Trophoblast cell (in vitro differentiated cells and primary cell): ENCODE data around the gene ENTPD6.

Source experiments
- DNase-seq, 2 donors: peaks; one replicate each; pipeline ENCODE4 v3.0.0-alpha.2; 2016
- H2AFZ ChIP-seq: 2 replicates; pipeline ENCODE4 v1.6.1; 2013; ENCODE audit warnings: low read length, moderate library complexity, mild to moderate bottlenecking; ENCODE audit not compliant: insufficient read depth, poor library complexity
- H2AK5ac ChIP-seq: 2 replicates; pipeline ENCODE4 v1.6.1; 2013; ENCODE audit warnings: mild to moderate bottlenecking, low read length
- H2BK120ac ChIP-seq: 2 replicates; pipeline ENCODE4 v1.6.1; 2013; ENCODE audit warnings: low read length, mild to moderate bottlenecking, moderate library complexity; ENCODE audit not compliant: insufficient read depth, poor library complexity
- H2BK12ac ChIP-seq: 2 replicates; pipeline ENCODE4 v1.6.1; 2013; ENCODE audit warnings: mild to moderate bottlenecking, low read length, moderate library complexity
- H2BK5ac ChIP-seq: 2 replicates; pipeline ENCODE4 v1.6.1; 2013; ENCODE audit warnings: low read length, low read depth, moderate library complexity, mild to moderate bottlenecking; ENCODE audit not compliant: poor library complexity
- H3K14ac ChIP-seq: 2 replicates; pipeline ENCODE4 v1.6.1; 2013; ENCODE audit warnings: mild to moderate bottlenecking, low read length
- H3K18ac ChIP-seq: 2 replicates; pipeline ENCODE4 v1.6.1; 2013; ENCODE audit warnings: mild to moderate bottlenecking, low read length
- H3K23ac ChIP-seq: 2 replicates; pipeline ENCODE4 v1.6.1; 2013; ENCODE audit warnings: low read length
- H3K27ac ChIP-seq: 2 replicates; pipeline ENCODE4 v1.5.1; 2013; ENCODE audit warnings: low read depth, mild to moderate bottlenecking, inconsistent platforms, low read length, moderate library complexity
- H3K27me3 ChIP-seq: 2 replicates; pipeline ENCODE4 v1.6.1; 2013; ENCODE audit warnings: inconsistent platforms, mild to moderate bottlenecking, low read length, moderate library complexity; ENCODE audit not compliant: insufficient read depth
- H3K36me3 ChIP-seq, 2 experiments: 1 replicate in 1 of 2; 2 replicates in 1 of 2; pipeline ENCODE4 v1.6.1; 2013; ENCODE audit warnings: low read length in 2 of 2, mild to moderate bottlenecking in 2 of 2, moderate library complexity in 1 of 2; ENCODE audit not compliant: insufficient read depth in 2 of 2, control insufficient read depth in 1 of 2
- H3K4ac ChIP-seq: 2 replicates; pipeline ENCODE4 v1.6.1; 2013; ENCODE audit warnings: low read depth, mild to moderate bottlenecking, low read length, moderate library complexity
- H3K4me1 ChIP-seq, 2 experiments: 1 replicate in 1 of 2; 2 replicates in 1 of 2; pipeline ENCODE4 v1.6.1; 2013; ENCODE audit warnings: low read length in 2 of 2, mild to moderate bottlenecking in 2 of 2, moderate library complexity in 1 of 2; ENCODE audit not compliant: insufficient read depth in 2 of 2, control insufficient read depth in 1 of 2
- H3K4me2 ChIP-seq: 2 replicates; pipeline ENCODE4 v1.6.1; 2013; ENCODE audit warnings: inconsistent platforms, mild to moderate bottlenecking, low read length, moderate library complexity
- H3K4me3 ChIP-seq: 2 replicates; pipeline ENCODE4 v1.5.1; 2013; ENCODE audit warnings: mild to moderate bottlenecking, low read depth, low read length, inconsistent platforms
- H3K79me1 ChIP-seq: one replicate; pipeline ENCODE4 v1.6.1; 2013; ENCODE audit warnings: low read length
- H3K79me2 ChIP-seq: 2 replicates; pipeline ENCODE4 v1.6.1; 2013; ENCODE audit warnings: low read length, mild to moderate bottlenecking; ENCODE audit not compliant: control insufficient read depth, insufficient read depth, poor library complexity
- H3K9ac ChIP-seq: 2 replicates; pipeline ENCODE4 v1.6.1; 2013; ENCODE audit warnings: mild to moderate bottlenecking, low read length
- H3K9me3 ChIP-seq: 2 replicates; pipeline ENCODE4 v1.6.1; 2013; ENCODE audit warnings: low read depth, mild to moderate bottlenecking, control low read depth, inconsistent platforms, low read length; ENCODE audit not compliant: insufficient read depth
- H4K12ac ChIP-seq: 2 replicates; pipeline ENCODE4 v1.6.1; 2013; ENCODE audit warnings: low read depth, mild to moderate bottlenecking, low read length, moderate library complexity
- H4K8ac ChIP-seq: 2 replicates; pipeline ENCODE4 v1.6.1; 2013; ENCODE audit warnings: low read depth, mild to moderate bottlenecking, low read length, moderate library complexity
- H4K91ac ChIP-seq: one replicate; pipeline ENCODE4 v1.6.1; 2013; ENCODE audit warnings: low read depth, mild to moderate bottlenecking, low read length, moderate library complexity
- WGBS: extraction: QIAGEN DNeasy Blood & Tissue Kit; methylation state at CpG from one replicate; pipeline ENCODE4 v1.1.7; 2013; ENCODE audit warnings: missing lambda C conversion rate; ENCODE audit not compliant: insufficient read length, insufficient coverage; ENCODE audit errors: extremely low coverage; 5-methylcytosine and 5-hydroxymethylcytosine counted together

ENTPD6 gene

GRCh38 chr20:25220021-25220730 lies 24.7 kb downstream of the ENTPD6 start:
- Histone ChIP-seq H3K27me3 (no peaks in the 10 kb centered on the region), H3K4ac (no peak overlapping the region), H3K36me3 (peaks cover 17 to 31% of the 10 kb centered on the region in 2 experiments), H2BK12ac (no peak overlapping the region), H4K12ac (no peak overlapping the region), H3K23ac (no peak overlapping the region), H3K79me2 (no peaks in the 10 kb centered on the region), H3K9me3 (no peaks in the 10 kb centered on the region), H2BK5ac (no peak overlapping the region), H2BK120ac (no peak overlapping the region), H3K79me1 (no peaks in the 10 kb centered on the region), H3K9ac (no peak overlapping the region), H3K14ac (no peak overlapping the region), H2AFZ (no peak overlapping the region), H3K18ac (no peak overlapping the region), H2AK5ac (no peak overlapping the region), H3K27ac (no peak overlapping the region), H4K91ac (no peak overlapping the region), H3K4me1 (no peaks in the 10 kb centered on the region), H4K8ac (no peak overlapping the region), H3K4me2 (no peak overlapping the region), H3K4me3 (no peak overlapping the region)
- WGBS, result no CpG with 5 or more reads among the region's 16 CpGs
- DNase-seq, result no peak

- no CpG with 5 or more reads among the region's 15 CpGs for WGBS
Measured at GRCh38 chr20:25220810-25221591, 25.5 kb downstream of the ENTPD6 start.

GRCh38 chr20:25221592-25222460 lies 26.3 kb downstream of the ENTPD6 start:
- Histone ChIP-seq H2BK120ac (no peak overlapping the region), H3K4ac (no peak overlapping the region), H3K36me3 (peaks cover 15 to 36% of the 10 kb centered on the region in 2 experiments), H3K79me2 (no peaks in the 10 kb centered on the region), H3K4me2 (no peak overlapping the region), H3K79me1 (no peaks in the 10 kb centered on the region), H3K18ac (no peak overlapping the region), H3K9ac (no peak overlapping the region), H4K91ac (no peak overlapping the region), H3K23ac (no peak overlapping the region), H2BK12ac (no peak overlapping the region), H4K12ac (no peak overlapping the region), H2AK5ac (no peak overlapping the region), H3K27ac (no peak overlapping the region), H4K8ac (no peak overlapping the region), H3K14ac (no peak overlapping the region), H3K27me3 (no peaks in the 10 kb centered on the region), H3K9me3 (no peaks in the 10 kb centered on the region), H3K4me3 (no peak overlapping the region), H3K4me1 (peaks cover 2% of the 10 kb centered on the region in 2 experiments), H2BK5ac (no peak overlapping the region), H2AFZ (no peak overlapping the region)
- DNase-seq, result no peak
- no CpG with 5 or more reads among the region's 29 CpGs for WGBS

More at GRCh38 chr20:25220810-25221591, 25.5 kb downstream of the ENTPD6 start:
- no peak overlapping the region for H3K23ac ChIP-seq
- H2BK5ac ChIP-seq, result no peak overlapping the region
- no peaks in the 10 kb centered on the region for H3K79me2 ChIP-seq
- no peaks in the 10 kb centered on the region for H3K27me3 ChIP-seq
- no peak overlapping the region for H3K27ac ChIP-seq
- H2AFZ ChIP-seq, result no peak overlapping the region
- DNase-seq, result no peak
- no peak overlapping the region for H2AK5ac ChIP-seq
- H3K4me3 ChIP-seq, result no peak overlapping the region
- no peak overlapping the region for H2BK12ac ChIP-seq
- H3K14ac ChIP-seq, result no peak overlapping the region
- no peak overlapping the region for H3K18ac ChIP-seq
- no peak overlapping the region for H3K4ac ChIP-seq
- H3K4me1 ChIP-seq, result no peaks in the 10 kb centered on the region
- no peaks in the 10 kb centered on the region for H3K9me3 ChIP-seq
- no peak overlapping the region for H4K12ac ChIP-seq
- no peak overlapping the region for H3K4me2 ChIP-seq
- no peak overlapping the region for H4K8ac ChIP-seq
- H4K91ac ChIP-seq, result no peak overlapping the region
- no peak overlapping the region for H3K9ac ChIP-seq
- no peak overlapping the region for H2BK120ac ChIP-seq
- H3K36me3 ChIP-seq, result peaks cover 15 to 33% of the 10 kb centered on the region in 2 experiments
- H3K79me1 ChIP-seq, result no peaks in the 10 kb centered on the region

GRCh38 chr20:25222461-25223178 lies 27.1 kb downstream of the ENTPD6 start:
- no peak overlapping the region for H3K4me2 ChIP-seq
- no peak overlapping the region for H2AK5ac ChIP-seq
- peaks cover 4 to 7% of the 10 kb centered on the region in 2 experiments for H3K4me1 ChIP-seq
- H2AFZ ChIP-seq, result no peak overlapping the region
- H3K79me1 ChIP-seq, result no peaks in the 10 kb centered on the region
- no CpG with 5 or more reads among the region's 21 CpGs for WGBS
- no peak overlapping the region for H3K23ac ChIP-seq
- H3K36me3 ChIP-seq, result peaks cover 12 to 30% of the 10 kb centered on the region in 2 experiments
- no peak overlapping the region for H2BK5ac ChIP-seq
- H3K14ac ChIP-seq, result no peak overlapping the region
- H4K91ac ChIP-seq, result no peak overlapping the region
- H3K18ac ChIP-seq, result no peak overlapping the region
- H3K9me3 ChIP-seq, result no peaks in the 10 kb centered on the region
- H4K12ac ChIP-seq, result no peak overlapping the region
- H3K27ac ChIP-seq, result no peak overlapping the region
- no peaks in the 10 kb centered on the region for H3K27me3 ChIP-seq
- H3K79me2 ChIP-seq, result no peaks in the 10 kb centered on the region
- H2BK12ac ChIP-seq, result no peak overlapping the region
- H3K4me3 ChIP-seq, result no peak overlapping the region
- no peak overlapping the region for H3K9ac ChIP-seq
- no peak overlapping the region for H2BK120ac ChIP-seq
- no peak for DNase-seq
- H3K4ac ChIP-seq, result no peak overlapping the region
- no peak overlapping the region for H4K8ac ChIP-seq
